Measurements from ENCODE around the gene STK24.

Gene STK24

DNA sequence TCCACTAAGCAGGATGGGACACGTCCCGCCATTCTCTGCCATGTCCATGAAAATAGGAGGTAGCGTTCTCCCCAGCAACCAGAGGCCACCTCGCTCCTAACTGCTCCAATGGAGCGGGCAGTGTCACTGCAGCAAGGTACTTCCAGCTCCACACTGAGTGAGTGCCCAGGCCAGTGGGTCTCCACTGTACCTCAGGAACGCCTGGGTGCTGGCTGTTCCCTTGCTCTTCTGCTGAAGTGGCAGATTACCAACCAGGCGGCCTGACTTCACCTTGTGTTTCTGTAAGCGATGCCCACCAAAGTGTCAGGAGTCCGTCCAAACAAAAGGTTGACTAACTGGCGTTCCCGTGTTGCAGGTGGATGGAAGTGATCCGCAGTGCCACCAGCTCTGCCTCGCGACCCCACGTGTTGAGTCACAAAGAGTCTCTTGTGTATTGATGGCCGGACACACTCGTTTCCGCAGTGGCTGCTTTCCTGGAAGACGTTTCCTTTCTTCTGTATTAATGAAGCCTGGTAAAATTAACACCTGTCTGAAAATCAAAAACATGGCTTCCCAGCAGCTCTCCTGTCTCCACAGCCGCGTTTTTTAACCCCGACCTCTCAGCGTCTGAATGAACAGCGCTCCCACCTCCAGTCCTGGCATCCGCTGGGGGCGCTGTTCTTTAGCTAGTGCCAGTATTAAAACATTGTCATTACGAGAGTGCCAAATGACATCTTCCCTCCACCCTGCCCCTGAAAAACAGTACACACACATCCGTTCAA is 128.8 kb downstream of the STK24 start:
- TF ChIP-seq RAD21 (IDR thresholded peaks at IDR 0.05; ENCODE audit: low read depth) (peak; percentile 4; the same call in 1 of the 2 replicates), TCF12 (IDR thresholded peaks at IDR 0.05; ENCODE audit: low read depth) (no peak)

DNA sequence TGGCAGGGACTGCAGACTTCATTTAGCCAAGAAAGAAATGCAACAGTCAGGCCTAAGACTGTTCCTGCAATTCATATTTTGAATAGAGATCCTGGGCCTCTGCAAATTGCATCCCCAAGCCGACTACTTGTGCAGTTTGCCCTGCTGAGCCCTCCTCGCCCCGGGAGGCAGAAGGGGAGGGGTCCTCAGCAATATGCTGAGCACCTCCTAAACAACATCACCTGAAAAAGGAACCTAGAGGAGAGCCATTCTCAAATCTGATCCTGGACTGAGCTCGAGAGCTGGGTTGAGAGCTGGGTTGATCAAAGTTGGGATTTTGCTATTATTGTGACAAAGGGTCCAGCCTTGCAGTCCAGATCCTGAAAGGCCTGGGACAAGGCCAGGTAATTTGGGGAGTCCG is 129.8 kb downstream of the STK24 start:
- TF ChIP-seq CREB1 (IDR thresholded peaks at IDR 0.05; ENCODE audit: low read depth) (no peak), TCF12 (IDR thresholded peaks at IDR 0.05; ENCODE audit: low read depth) (no peak), TEAD4 (IDR thresholded peaks at IDR 0.05) (no peak), YY1 (IDR thresholded peaks at IDR 0.05; ENCODE audit: low read depth) (no peak), EP300 (IDR thresholded peaks at IDR 0.05; ENCODE audit: borderline replicate concordance) (no peak), CEBPB (IDR thresholded peaks at IDR 0.05) (no peak), NFIC (IDR thresholded peaks at IDR 0.05) (no peak), EGR1 (IDR thresholded peaks at IDR 0.05) (no peak), FOXM1 (IDR thresholded peaks at IDR 0.05; ENCODE audit: borderline replicate concordance, low read depth) (no peak), TAF1 (IDR thresholded peaks at IDR 0.05; ENCODE audit: low read depth) (no peak), ZBTB7A (IDR thresholded peaks at IDR 0.05; ENCODE audit: low read depth) (no peak), RAD21 (IDR thresholded peaks at IDR 0.05; ENCODE audit: low read depth) (no peak)
- TF ChIP-seq, protein P1, sequence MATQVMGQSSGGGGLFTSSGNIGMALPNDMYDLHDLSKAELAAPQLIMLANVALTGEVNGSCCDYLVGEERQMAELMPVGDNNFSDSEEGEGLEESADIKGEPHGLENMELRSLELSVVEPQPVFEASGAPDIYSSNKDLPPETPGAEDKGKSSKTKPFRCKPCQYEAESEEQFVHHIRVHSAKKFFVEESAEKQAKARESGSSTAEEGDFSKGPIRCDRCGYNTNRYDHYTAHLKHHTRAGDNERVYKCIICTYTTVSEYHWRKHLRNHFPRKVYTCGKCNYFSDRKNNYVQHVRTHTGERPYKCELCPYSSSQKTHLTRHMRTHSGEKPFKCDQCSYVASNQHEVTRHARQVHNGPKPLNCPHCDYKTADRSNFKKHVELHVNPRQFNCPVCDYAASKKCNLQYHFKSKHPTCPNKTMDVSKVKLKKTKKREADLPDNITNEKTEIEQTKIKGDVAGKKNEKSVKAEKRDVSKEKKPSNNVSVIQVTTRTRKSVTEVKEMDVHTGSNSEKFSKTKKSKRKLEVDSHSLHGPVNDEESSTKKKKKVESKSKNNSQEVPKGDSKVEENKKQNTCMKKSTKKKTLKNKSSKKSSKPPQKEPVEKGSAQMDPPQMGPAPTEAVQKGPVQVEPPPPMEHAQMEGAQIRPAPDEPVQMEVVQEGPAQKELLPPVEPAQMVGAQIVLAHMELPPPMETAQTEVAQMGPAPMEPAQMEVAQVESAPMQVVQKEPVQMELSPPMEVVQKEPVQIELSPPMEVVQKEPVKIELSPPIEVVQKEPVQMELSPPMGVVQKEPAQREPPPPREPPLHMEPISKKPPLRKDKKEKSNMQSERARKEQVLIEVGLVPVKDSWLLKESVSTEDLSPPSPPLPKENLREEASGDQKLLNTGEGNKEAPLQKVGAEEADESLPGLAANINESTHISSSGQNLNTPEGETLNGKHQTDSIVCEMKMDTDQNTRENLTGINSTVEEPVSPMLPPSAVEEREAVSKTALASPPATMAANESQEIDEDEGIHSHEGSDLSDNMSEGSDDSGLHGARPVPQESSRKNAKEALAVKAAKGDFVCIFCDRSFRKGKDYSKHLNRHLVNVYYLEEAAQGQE (IDR thresholded peaks at IDR 0.05; ENCODE audit: low read depth), result no peak
- TF ChIP-seq, protein P2, sequence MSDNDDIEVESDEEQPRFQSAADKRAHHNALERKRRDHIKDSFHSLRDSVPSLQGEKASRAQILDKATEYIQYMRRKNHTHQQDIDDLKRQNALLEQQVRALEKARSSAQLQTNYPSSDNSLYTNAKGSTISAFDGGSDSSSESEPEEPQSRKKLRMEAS (IDR thresholded peaks at IDR 0.05), result no peak
- TF ChIP-seq, protein P3, sequence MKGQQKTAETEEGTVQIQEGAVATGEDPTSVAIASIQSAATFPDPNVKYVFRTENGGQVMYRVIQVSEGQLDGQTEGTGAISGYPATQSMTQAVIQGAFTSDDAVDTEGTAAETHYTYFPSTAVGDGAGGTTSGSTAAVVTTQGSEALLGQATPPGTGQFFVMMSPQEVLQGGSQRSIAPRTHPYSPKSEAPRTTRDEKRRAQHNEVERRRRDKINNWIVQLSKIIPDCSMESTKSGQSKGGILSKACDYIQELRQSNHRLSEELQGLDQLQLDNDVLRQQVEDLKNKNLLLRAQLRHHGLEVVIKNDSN (IDR thresholded peaks at IDR 0.05), result no peak

DNA sequence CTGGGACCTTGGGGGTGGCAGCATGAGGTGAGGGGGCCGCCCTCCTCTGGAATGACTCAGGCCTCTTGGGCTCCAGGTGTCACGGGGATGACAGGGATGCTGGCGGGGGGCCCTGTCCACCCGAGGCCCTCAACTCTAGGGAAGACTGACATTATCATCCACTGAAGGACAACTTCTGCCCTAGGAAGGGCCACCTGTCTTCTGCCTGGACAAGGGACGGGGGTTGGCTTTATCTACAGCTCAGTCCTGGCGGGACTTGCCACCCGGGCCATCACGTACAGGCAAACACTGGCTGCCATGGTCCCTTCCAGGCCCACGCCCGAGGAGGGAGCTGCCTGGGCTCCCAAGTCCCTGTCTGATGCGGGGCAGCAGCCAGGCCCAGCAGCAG is 130.7 kb downstream of the STK24 start:
- no peak for TF ChIP-seq FOXM1 (IDR thresholded peaks at IDR 0.05; ENCODE audit: borderline replicate concordance, low read depth)
- TF ChIP-seq EP300 (IDR thresholded peaks at IDR 0.05; ENCODE audit: borderline replicate concordance), result no peak
- TF ChIP-seq TCF12 (IDR thresholded peaks at IDR 0.05; ENCODE audit: low read depth), result no peak
- TF ChIP-seq, protein P2 (IDR thresholded peaks at IDR 0.05), result no peak
- TF ChIP-seq EGR1 (IDR thresholded peaks at IDR 0.05), result no peak
- no peak for TF ChIP-seq TAF1 (IDR thresholded peaks at IDR 0.05; ENCODE audit: low read depth)
- TF ChIP-seq, protein P1 (IDR thresholded peaks at IDR 0.05; ENCODE audit: low read depth), result no peak
- no peak for TF ChIP-seq RAD21 (IDR thresholded peaks at IDR 0.05; ENCODE audit: low read depth)
- TF ChIP-seq CREB1 (IDR thresholded peaks at IDR 0.05; ENCODE audit: low read depth), result no peak
- TF ChIP-seq YY1 (IDR thresholded peaks at IDR 0.05; ENCODE audit: low read depth), result no peak
- TF ChIP-seq CEBPB (IDR thresholded peaks at IDR 0.05), result no peak
- no peak for TF ChIP-seq TEAD4 (IDR thresholded peaks at IDR 0.05)
- no peak for TF ChIP-seq ZBTB7A (IDR thresholded peaks at IDR 0.05; ENCODE audit: low read depth)
- TF ChIP-seq, protein P3 (IDR thresholded peaks at IDR 0.05), result no peak
- no peak for TF ChIP-seq NFIC (IDR thresholded peaks at IDR 0.05)

DNA sequence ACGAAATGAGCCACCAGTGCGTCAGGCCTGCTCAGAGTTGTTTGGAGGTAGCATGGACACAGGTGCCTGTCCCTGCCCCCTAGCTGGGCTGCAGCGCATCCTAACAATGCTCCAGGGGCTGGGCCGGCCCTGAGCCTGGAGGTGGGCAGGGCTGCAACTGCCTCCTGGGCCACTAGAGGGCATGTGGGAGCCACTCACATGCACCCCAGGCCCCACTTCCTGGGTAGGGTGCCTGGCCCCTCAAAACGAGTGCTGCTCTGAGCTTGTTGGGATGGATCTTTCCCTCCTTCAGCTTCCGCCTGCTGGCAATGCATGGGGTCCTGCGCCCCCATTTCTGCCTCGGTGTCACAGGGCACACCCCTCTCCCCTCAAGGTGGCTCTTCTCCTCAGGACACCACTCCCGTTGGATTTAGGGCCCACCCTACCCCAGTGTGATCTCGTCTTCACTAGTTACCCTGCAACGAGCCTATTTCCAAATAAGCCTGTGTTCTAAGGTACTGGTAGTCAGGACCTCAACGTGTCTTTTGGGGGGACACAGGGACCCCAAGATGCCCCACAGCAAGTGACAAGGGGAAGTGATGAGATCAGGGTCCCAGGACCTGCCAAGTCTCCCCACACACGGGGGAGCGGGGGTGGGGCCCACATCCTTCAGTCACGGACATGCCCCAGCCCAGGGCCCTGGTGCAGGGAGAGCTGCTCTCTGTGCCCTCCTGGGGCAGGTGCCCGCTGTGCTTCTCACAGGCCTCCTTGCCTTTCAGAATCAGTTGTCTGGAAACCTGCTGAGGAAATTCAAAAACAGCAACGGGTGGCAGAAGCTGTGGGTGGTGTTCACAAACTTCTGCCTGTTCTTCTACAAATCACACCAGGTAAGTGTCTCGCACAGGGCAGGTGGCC is 131.3 kb downstream of the STK24 start:
- TF ChIP-seq, protein P2 (IDR thresholded peaks at IDR 0.05), result no peak; the same call in 1 of the 2 replicates
- TF ChIP-seq ZBTB7A (IDR thresholded peaks at IDR 0.05; ENCODE audit: low read depth), result peak; percentile 60; the same call in 1 of the 2 replicates
- TF ChIP-seq, protein P3 (IDR thresholded peaks at IDR 0.05), result no peak; the same call in 1 of the 2 replicates
- TF ChIP-seq RAD21 (IDR thresholded peaks at IDR 0.05; ENCODE audit: low read depth), result peak; percentile 84

DNA sequence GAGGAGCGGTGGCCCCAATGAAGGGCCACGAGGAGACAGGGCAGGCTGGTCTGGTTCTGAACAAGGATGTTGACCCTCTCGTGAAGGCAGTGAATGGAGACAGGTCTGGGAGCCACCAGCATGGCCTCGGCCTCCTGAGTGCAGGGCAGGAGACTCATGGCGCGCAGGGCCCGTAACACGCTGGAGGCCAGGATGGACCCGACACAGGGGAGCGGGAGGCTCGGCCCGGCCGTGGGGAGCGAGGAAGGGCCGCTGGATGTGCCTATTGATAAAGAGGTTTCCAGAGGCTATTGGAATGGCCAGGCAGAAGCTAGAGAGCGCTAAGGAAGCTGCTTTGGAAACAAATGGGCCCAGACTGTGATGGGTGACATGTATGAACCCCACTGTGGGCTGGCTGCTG is 132.5 kb downstream of the STK24 start:
- TF ChIP-seq TEAD4 (IDR thresholded peaks at IDR 0.05) (no peak), EP300 (IDR thresholded peaks at IDR 0.05; ENCODE audit: borderline replicate concordance) (no peak), YY1 (IDR thresholded peaks at IDR 0.05; ENCODE audit: low read depth) (no peak), CREB1 (IDR thresholded peaks at IDR 0.05; ENCODE audit: low read depth) (no peak), CEBPB (IDR thresholded peaks at IDR 0.05) (no peak), TAF1 (IDR thresholded peaks at IDR 0.05; ENCODE audit: low read depth) (no peak), TCF12 (IDR thresholded peaks at IDR 0.05; ENCODE audit: low read depth) (no peak), EGR1 (IDR thresholded peaks at IDR 0.05) (no peak), ZBTB7A (IDR thresholded peaks at IDR 0.05; ENCODE audit: low read depth) (no peak), FOXM1 (IDR thresholded peaks at IDR 0.05; ENCODE audit: borderline replicate concordance, low read depth) (no peak), NFIC (IDR thresholded peaks at IDR 0.05) (no peak)
- TF ChIP-seq, protein P2 (IDR thresholded peaks at IDR 0.05), result no peak
- TF ChIP-seq, protein P1 (IDR thresholded peaks at IDR 0.05; ENCODE audit: low read depth), result no peak
- TF ChIP-seq, protein P3 (IDR thresholded peaks at IDR 0.05), result no peak
